ENCODE measurements around the gene NR1D1. TPM values are rescaled to one million over a fixed set of nuclear protein-coding genes. Genes with fewer than 3 reads are reported as not detected.

Gene NR1D1
- total RNA-seq, 1 experiment from 2014 or later, result 63.7 TPM

- Histone ChIP-seq H3K4me1 (ENCODE audit: control insufficient read depth in 1 of 2, insufficient read depth in 2 of 2, low read length in 2 of 2) (peaks cover 7 to 27% of the 10 kb centered on the region in 2 experiments; a peak in 3 of 4 replicates), H4K20me1 (ENCODE audit: insufficient read depth) (no peaks in the 10 kb centered on the region), H3K27me3 (ENCODE audit: insufficient read depth, low read length) (no peaks in the 10 kb centered on the region), H3K9ac (ENCODE audit: low read length) (peak overlapping the region; percentile 93; the same call in 1 of the 2 replicates), H3K4me2 (ENCODE audit: low read length) (peak overlapping the region; percentile 86), H2AFZ (ENCODE audit: low read depth, low read length, poor library complexity, severe bottlenecking) (no peak overlapping the region), H3K4me3 (replicated peaks in 1 of 2; ENCODE audit: low read depth in 1 of 2, low read length in 2 of 2) (peak overlapping the region; percentile 70 to 86; a peak in 2 of 4 replicates), H3K27ac (ENCODE audit: low read depth, low read length) (no peak overlapping the region), H3K9me3 (ENCODE audit: control insufficient read depth in 1 of 2, insufficient read depth in 1 of 2, low read depth in 1 of 2, low read length in 2 of 2) (no peaks in the 10 kb centered on the region), H3K79me2 (ENCODE audit: insufficient read depth, low read length) (peaks cover 62% of the 10 kb centered on the region), H3K9me2 (ENCODE audit: insufficient read depth) (no peaks in the 10 kb centered on the region), H3K36me3 (ENCODE audit: control insufficient read depth in 1 of 2, insufficient read depth in 2 of 2, low read length in 2 of 2) (peaks cover 21 to 25% of the 10 kb centered on the region in 2 experiments)
- ChIA-PET POLR2A (interaction anchor here (1.0 to 2.6 kb wide), 3 partner anchors 16 to 25 kb away, joined by 4 to 16 read pairs (median 9); partner anchors contain the start of genes CASC3 and NR1D1), CTCF (interaction anchor here (1.0 to 1.9 kb wide), 2 partner anchors 8 to 12 kb away, joined by 3 to 16 read pairs; no protein-coding TSS in a partner anchor), RAD21 (ENCODE audit: low non-redundant PET in 1 of 2, low total read pairs in 2 of 2, uncharacterized antibody in 2 of 2, unreplicated experiment in 2 of 2) (interaction anchor here in 1 of 2 experiments (1.4 kb wide), 1 partner anchor 13 kb away, joined by 3 read pairs; no protein-coding TSS in a partner anchor)
- TF ChIP-seq CBX3 (IDR thresholded peaks at IDR 0.05; ENCODE audit: low read depth) (no peak), EZH2 (IDR thresholded peaks at IDR 0.05) (no peak), RAD21 (IDR thresholded peaks at IDR 0.05; ENCODE audit: low read depth) (no peak), SP1 (IDR thresholded peaks at IDR 0.05; ENCODE audit: low read depth) (no peak), POLR2AphosphoS5 (IDR thresholded peaks at IDR 0.05; ENCODE audit: low read depth, low read length) (no peak), ZBTB33 (IDR thresholded peaks at IDR 0.05; ENCODE audit: extremely low read depth, insufficient replicate concordance, low read length) (no peak), EGR1 (IDR thresholded peaks at IDR 0.05; ENCODE audit: low read depth) (no peak), EZH2phosphoT487 (IDR thresholded peaks at IDR 0.05; ENCODE audit: borderline replicate concordance) (no peak), FOSL1 (IDR thresholded peaks at IDR 0.05; ENCODE audit: low read depth) (no peak), YY1 (IDR thresholded peaks at IDR 0.05; ENCODE audit: extremely low read depth, insufficient replicate concordance, low read depth, low read length) (no peak)
- BruUV-seq (replicated peaks), result no TSS peak
- ATAC-seq (no peak), DNase-seq (ENCODE audit: low read depth, low spot score) (no peak)
- intact Hi-C loops (cut with micrococcal nuclease), result no loop called here
These were observed 24.1 kb upstream of the NR1D1 start for GRCh38 chr17:40124279-40125141.
